HEK293 (cell line): ENCODE measurements around the gene ALDOA.

Experiments
- ZNF274 ChIP-seq, 2 experiments: fragments of 200-500 bp in 1 of 2; fragments of 450-650 bp in 1 of 2; sonication (Bioruptor generic) in 1 of 2; formaldehyde crosslinking in 1 of 2; IDR thresholded peaks; 2 replicates each; pipeline versions ENCODE4 v1.5.1 to v1.6.1; 2014 to 2016; ENCODE audit warnings: borderline replicate concordance in 1 of 2, inconsistent platforms in 1 of 2, low read length in 1 of 2, missing biosample characterization in 1 of 2, missing genetic modification characterization in 1 of 2
- TF ChIP-seq, protein P1 (sequence below): sonication (generic); formaldehyde crosslinking; IDR thresholded peaks from 2 replicates; pipeline ENCODE4 v1.8.1; 2022; ENCODE audit warnings: mild to moderate bottlenecking, moderate library complexity, missing genetic modification reagents
- TF ChIP-seq, protein P2 (sequence below): fragments of 450-650 bp; formaldehyde crosslinking; IDR thresholded peaks from 2 replicates; pipeline ENCODE4 v1.5.1; 2016; ENCODE audit warnings: missing biosample characterization, missing genetic modification characterization

- TF ChIP-seq, protein P1, sequence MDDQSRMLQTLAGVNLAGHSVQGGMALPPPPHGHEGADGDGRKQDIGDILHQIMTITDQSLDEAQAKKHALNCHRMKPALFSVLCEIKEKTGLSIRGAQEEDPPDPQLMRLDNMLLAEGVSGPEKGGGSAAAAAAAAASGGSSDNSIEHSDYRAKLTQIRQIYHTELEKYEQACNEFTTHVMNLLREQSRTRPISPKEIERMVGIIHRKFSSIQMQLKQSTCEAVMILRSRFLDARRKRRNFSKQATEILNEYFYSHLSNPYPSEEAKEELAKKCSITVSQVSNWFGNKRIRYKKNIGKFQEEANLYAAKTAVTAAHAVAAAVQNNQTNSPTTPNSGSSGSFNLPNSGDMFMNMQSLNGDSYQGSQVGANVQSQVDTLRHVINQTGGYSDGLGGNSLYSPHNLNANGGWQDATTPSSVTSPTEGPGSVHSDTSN (CRISPR knock-in tag), result no peak
- TF ChIP-seq, protein P2, sequence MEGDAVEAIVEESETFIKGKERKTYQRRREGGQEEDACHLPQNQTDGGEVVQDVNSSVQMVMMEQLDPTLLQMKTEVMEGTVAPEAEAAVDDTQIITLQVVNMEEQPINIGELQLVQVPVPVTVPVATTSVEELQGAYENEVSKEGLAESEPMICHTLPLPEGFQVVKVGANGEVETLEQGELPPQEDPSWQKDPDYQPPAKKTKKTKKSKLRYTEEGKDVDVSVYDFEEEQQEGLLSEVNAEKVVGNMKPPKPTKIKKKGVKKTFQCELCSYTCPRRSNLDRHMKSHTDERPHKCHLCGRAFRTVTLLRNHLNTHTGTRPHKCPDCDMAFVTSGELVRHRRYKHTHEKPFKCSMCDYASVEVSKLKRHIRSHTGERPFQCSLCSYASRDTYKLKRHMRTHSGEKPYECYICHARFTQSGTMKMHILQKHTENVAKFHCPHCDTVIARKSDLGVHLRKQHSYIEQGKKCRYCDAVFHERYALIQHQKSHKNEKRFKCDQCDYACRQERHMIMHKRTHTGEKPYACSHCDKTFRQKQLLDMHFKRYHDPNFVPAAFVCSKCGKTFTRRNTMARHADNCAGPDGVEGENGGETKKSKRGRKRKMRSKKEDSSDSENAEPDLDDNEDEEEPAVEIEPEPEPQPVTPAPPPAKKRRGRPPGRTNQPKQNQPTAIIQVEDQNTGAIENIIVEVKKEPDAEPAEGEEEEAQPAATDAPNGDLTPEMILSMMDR (tag by site-specific recombination), result no peak
- TF ChIP-seq ZNF274 (IDR thresholded peaks at IDR 0.05; ENCODE audit: low read length) (no peak), ZNF274 (tag by site-specific recombination; IDR thresholded peaks at IDR 0.05; ENCODE audit: borderline replicate concordance) (no peak)
These were observed 2.2 kb upstream of the ALDOA start for GRCh38 chr16:30063278-30063892.
